GM19397 (cell line): ENCODE measurements around the gene MAP7.

ENCODE experiments used
- ATAC-seq: cut with Tn5 transposase; IDR thresholded peaks from one replicate; pipeline ENCODE4 v1.9.1; 2021; ENCODE audit warnings: mild to moderate bottlenecking, moderate library complexity; ENCODE audit not compliant: unreplicated experiment

MAP7 gene

GRCh38 chr6:136344420-136344819, 205.8 kb downstream of the MAP7 start:
- ATAC-seq, result no peak

DNA sequence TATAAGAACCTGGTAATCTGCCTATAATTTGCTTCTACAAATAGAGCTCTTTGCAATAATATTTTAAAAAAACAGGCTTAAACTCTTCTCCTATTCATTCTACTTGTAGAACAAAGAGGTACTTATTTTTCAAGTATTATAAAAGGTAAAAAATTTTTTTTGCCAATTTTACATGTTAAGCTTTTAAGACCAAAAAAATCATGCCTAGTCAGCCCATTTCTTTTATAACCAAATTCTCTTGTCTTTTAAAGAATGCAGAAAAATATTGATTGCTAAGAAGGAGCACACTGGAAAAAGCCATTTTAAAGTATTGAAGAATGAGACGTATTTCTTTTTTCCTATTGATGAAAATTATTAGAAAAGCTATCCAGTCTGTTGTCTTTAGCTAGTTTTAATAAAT, 206.5 kb downstream of the MAP7 start:
- ATAC-seq, result no peak

DNA sequence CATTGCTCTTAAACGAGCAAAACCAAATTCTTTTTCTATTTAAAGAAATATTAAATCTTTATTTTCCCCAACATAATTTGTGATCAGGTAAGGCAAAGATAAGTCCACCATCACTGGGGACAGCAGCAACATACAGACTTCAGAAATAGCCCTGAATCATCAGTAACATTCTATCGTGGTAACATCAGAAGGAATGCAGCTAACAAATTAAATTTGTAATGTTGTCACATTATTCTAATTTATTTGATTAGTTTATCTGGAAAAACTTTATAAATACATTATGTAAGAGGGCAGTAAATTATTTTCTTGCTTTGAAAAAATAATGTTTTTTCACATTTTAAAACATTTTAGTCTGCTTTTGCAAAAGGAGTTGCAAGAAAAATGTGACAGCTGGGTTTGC, 206.9 kb downstream of the MAP7 start:
- ATAC-seq, result no peak

DNA sequence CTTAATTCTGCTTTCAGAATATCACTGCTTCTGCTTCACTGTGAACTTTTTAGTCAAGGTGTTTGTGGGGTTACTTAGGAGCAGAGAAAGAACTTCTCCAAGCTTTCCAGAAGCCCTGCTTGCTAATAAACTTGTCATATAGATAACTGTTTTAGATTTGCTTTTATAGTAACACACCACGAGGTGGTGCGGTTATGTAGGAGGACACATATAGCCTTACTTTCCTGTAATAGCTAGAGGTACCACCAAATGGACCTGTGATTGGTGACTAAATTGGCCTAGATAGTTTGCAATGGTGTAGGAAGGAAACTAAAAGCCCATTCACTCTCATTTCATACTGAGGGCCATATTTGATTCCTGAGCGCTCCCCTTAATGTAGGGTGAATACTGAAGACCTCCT, 208.3 kb downstream of the MAP7 start:
- ATAC-seq, result no peak

GRCh38 chr6:136341367-136341766, 208.9 kb downstream of the MAP7 start:
- no peak for ATAC-seq

DNA sequence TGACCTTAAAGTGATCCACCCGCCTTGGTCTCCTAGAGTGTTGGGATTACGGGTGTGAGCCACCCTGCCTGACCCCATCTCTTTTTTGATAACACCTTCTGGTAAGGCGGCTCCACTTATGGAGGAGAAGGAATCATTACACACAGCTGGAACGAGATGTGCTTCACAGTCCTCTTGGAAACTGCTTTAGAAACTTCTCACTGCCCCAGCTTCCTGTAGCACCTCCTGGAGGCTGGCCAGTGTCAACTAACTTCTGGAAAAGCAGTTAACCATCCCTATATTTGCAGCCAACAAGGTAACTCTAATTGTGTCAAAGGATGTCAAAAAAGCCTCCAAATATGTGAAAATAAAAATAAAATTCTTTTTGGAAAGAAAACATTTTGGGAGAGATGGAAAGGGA, 211.7 kb downstream of the MAP7 start:
- ATAC-seq, result no peak

GRCh38 chr6:136337606-136338005, 212.6 kb downstream of the MAP7 start:
- ATAC-seq, result no peak

DNA sequence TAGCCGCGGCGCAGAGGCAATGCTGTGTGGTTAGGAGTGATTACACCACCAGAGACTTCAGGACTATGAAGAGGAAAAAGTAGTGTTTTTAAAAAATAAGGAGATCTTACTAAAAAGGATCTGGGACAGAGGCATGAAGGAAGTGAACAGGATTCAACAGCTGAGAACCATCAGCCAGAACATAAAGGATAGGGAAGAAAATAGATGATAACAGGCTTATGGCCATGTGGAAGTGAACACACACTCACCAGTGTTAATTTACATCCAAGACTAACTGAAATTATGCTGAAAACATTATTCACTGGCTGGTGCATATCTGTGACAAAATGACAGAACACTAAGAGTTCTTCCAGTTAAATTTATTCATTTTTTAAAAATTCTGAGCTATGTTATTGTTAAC, 213.1 kb downstream of the MAP7 start:
- ATAC-seq, result no peak

- ATAC-seq, result no peak
These were observed 214.4 kb downstream of the MAP7 start for GRCh38 chr6:136335736-136336363.

GRCh38 chr6:136334853-136335252, 215.4 kb downstream of the MAP7 start:
- ATAC-seq, result no peak

GRCh38 chr6:136334465-136334846, 215.8 kb downstream of the MAP7 start:
- no peak for ATAC-seq

- ATAC-seq, result no peak
These were observed 216.3 kb downstream of the MAP7 start for GRCh38 chr6:136333824-136334464.

- no peak for ATAC-seq
These were observed 218.8 kb downstream of the MAP7 start for GRCh38 chr6:136331461-136331860.

GRCh38 chr6:136330634-136331033, 219.6 kb downstream of the MAP7 start:
- ATAC-seq, result no peak

DNA sequence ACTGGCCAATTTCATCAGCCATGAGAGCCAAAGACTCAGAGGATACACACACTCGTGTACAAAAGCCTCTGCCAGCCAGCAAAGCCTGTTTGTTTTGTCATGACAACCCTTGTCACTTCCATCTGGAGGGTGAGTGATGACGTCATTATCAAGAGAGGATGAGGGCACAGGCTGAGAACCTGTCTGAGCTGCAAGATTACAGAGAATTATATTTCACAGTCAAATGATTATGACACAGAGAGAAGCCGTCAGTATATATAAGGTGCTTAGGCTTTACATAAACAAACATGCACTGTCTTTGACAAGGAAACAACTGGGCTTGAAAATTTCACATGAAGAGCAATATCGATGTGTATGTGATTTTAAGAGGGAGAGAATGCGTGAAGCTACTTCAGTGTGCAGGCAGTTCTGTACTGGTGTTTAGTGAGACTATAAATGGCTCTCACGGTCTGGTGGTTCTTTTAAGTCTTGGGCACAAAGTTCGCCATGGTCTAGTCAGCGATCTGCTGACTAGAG, 224.1 kb downstream of the MAP7 start:
- ATAC-seq, result no peak

GRCh38 chr6:136324686-136325380, 225.4 kb downstream of the MAP7 start:
- no peak for ATAC-seq

DNA sequence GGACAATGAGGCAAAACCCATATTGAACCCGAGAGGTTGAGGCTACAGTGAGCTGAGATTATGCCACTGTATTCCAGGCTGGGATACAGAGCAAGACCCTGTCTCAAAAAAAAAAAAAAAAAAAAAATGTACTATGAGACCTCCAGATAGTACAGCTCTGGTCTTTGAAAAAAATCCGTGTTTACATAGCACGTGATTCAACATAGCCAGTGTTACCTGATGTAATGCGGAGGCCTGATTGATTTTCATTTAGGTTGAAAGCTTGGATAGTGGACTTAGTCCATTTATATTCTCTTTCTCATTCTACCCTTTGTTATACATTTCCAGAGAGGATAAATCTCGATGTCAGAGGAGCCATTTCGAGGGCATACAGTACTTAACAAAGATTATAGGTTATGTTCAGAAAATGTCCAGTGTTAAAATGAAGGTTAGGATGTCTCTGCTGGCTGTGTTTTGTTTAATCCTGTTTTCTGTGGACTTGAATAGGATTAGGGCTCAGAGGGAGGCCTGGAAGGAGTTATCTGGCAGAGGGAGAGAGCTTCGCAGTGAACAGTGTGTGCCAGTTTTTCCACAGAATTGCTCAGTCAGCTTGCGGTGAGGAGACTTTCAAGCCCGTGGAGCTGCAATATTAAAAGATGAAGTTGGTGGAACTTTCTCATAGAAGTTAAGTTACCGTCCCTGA, 226.7 kb downstream of the MAP7 start:
- no peak for ATAC-seq

- no peak for ATAC-seq
These were observed 230.5 kb downstream of the MAP7 start for GRCh38 chr6:136319732-136320131.

DNA sequence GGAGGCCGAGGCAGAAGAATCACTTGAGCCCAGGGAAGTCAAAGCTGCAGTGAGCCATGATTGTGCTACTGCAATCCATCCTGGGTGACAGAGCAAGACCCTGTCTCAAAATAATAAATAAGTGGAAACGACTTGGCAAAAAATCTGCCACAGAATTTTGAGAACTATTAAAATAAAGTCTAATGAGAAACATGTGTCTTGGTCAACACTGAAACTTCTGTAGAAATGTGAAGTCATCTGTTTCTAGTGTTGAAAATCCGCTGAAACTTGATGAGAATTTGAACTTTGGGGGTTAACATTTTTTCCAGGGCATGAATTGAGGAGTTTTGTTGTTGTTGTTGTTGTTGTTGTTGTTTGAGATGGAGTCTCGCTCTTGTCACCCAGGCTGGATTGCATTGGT, 231.5 kb downstream of the MAP7 start:
- no peak for ATAC-seq

- no peak for ATAC-seq
These were observed 232.3 kb downstream of the MAP7 start for GRCh38 chr6:136317971-136318370.

DNA sequence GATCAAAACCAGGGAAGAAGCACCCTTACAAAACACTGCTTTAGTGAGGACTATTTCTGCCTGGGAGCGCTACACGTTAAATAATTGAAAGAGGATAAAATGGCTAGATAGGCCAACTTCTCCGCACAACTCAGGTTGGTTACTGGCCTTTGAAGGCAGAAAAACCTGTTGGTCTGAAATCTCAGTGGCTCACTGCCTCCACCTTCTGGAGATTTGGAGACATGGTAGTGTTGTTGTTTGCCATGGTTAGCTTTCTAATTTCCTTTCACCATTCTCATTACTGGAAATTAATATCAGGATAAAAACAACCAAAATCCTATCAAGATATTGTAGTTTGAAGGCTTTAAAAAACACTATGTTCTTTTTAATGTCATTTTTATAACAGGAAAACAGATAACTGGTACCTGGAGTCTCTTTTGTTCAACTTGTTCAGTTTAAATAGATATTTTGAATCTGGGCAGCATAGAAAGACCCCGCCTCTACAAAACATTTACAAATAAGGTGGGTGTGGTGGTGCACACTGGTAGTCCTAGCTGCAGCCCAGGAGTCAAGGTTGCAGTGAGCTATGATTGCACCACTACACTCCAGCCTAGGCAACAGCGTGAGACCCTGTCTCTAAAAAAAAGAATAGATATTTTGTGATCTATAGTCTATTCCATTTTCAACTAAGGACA, 233.1 kb downstream of the MAP7 start:
- ATAC-seq, result no peak
